Keratinocyte (primary cell): ENCODE results near the gene GALNS.

Source experiments
- EZH2 ChIP-seq: IDR thresholded peaks from one replicate; pipeline ENCODE4 v1.6.1; 2012; ENCODE audit warnings: inconsistent platforms, mild to moderate bottlenecking, low read length, moderate library complexity
- TF ChIP-seq, protein P1 (sequence below), 3 experiments: IDR thresholded peaks in 1 of 3; conservative IDR thresholded peaks in 1 of 3; optimal IDR thresholded peaks in 1 of 3; 2 replicates in 2 of 3; 3 replicates in 1 of 3; pipeline versions ENCODE3 to v1.5.1; 2011; ENCODE audit warnings: low read length in 3 of 3, mild to moderate bottlenecking in 3 of 3, moderate library complexity in 2 of 3, control low read depth in 1 of 3, inconsistent platforms in 1 of 3; ENCODE audit not compliant: insufficient read depth in 2 of 3; ENCODE audit errors: extremely low read depth in 1 of 3

DNA sequence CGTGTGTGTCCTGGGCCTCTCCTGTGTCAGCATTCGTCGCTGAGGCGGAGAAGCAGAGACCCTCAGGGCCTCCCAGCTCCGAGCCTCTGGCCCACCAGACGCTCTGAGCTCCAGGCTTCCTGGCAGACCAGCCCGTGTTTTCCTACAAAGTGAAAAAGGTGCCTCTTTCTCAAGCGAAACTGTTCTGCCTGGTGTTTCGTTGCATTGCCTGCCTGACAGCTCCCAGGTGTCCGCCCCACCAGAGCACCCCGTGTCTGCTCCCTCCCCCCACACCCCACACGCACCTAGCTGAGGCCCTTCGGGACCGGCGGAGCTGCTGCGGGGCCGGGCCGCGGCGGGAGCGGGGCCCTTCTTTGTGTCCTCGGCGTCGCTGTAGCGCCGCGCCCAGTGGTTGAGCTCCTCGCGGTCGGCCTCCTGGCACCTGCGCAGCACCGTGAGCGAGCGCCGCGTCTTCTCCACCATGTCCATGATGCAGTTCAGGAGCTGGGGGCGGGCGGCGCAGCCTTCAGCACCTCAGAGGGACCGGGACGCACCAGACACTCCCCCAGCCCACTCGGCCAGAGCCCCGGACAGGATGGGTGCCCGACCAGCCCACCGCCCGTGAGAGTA lies 24.4 kb upstream of the GALNS start:
- TF ChIP-seq, protein P1, sequence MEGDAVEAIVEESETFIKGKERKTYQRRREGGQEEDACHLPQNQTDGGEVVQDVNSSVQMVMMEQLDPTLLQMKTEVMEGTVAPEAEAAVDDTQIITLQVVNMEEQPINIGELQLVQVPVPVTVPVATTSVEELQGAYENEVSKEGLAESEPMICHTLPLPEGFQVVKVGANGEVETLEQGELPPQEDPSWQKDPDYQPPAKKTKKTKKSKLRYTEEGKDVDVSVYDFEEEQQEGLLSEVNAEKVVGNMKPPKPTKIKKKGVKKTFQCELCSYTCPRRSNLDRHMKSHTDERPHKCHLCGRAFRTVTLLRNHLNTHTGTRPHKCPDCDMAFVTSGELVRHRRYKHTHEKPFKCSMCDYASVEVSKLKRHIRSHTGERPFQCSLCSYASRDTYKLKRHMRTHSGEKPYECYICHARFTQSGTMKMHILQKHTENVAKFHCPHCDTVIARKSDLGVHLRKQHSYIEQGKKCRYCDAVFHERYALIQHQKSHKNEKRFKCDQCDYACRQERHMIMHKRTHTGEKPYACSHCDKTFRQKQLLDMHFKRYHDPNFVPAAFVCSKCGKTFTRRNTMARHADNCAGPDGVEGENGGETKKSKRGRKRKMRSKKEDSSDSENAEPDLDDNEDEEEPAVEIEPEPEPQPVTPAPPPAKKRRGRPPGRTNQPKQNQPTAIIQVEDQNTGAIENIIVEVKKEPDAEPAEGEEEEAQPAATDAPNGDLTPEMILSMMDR (optimal IDR thresholded peaks at IDR 0.05 in 1 of 3, IDR thresholded peaks at IDR 0.05 in 1 of 3, conservative IDR thresholded peaks at IDR 0.05 in 1 of 3; ENCODE audit: extremely low read depth in 1 of 3, insufficient read depth in 2 of 3, low read length in 3 of 3) = no peak
- no peak for TF ChIP-seq EZH2
